Kidney (tissue), 14 donors: ENCODE measurements around the gene NT5C. TPM values are rescaled to one million over a fixed set of nuclear protein-coding genes. Genes with fewer than 3 reads are reported as not detected.
"Not testable (repeated sequence)": the region's sequence is repeated elsewhere in the genome, so short reads cannot be mapped to it uniquely, and the experiment has no call there.

Experiments
- DNase-seq, 5 donors: peaks; one replicate each; pipeline ENCODE4 v3.0.0-alpha.2; 2013 to 2020
- FAIRE-seq: peaks from 2 replicates; lab custom pipeline; 2012; peaks lifted over from hg19 to GRCh38; lab: Jason Lieb, UNC
- H3K27ac ChIP-seq, 2 donors: one replicate each; pipeline ENCODE4 v1.7.0; 2013; ENCODE audit warnings: low read depth in 2 of 2, low read length in 2 of 2, inconsistent platforms in 1 of 2
- H3K27me3 ChIP-seq: one replicate; pipeline ENCODE4 v1.7.1; 2013; ENCODE audit warnings: low read length, inconsistent platforms; ENCODE audit not compliant: control insufficient read depth, insufficient read depth
- H3K36me3 ChIP-seq, 3 donors: one replicate each; pipeline versions ENCODE4 v1.7.0 to v1.7.1; 2013; ENCODE audit warnings: low read length in 3 of 3, control low read depth in 1 of 3, inconsistent platforms in 1 of 3; ENCODE audit not compliant: insufficient read depth in 3 of 3, control insufficient read depth in 2 of 3
- H3K4me1 ChIP-seq, 3 donors: one replicate each; pipeline versions ENCODE4 v1.7.0 to v1.7.1; 2013; ENCODE audit warnings: low read length in 3 of 3, inconsistent platforms in 1 of 3, low read depth in 1 of 3; ENCODE audit not compliant: control insufficient read depth in 2 of 3, insufficient read depth in 2 of 3
- H3K4me3 ChIP-seq, 3 donors: one replicate each; pipeline versions ENCODE4 v1.7.0 to v1.8.1; 2013; ENCODE audit warnings: low read length in 3 of 3, control low read depth in 1 of 3, inconsistent platforms in 1 of 3
- H3K9ac ChIP-seq, 3 donors: one replicate each; pipeline versions ENCODE4 v1.7.0 to v1.7.1; 2013; ENCODE audit warnings: low read length in 3 of 3, control low read depth in 1 of 3, inconsistent platforms in 1 of 3
- H3K9me3 ChIP-seq, 3 donors: one replicate each; pipeline versions ENCODE4 v1.7.0 to v1.7.1; 2013; ENCODE audit warnings: low read length in 3 of 3, control low read depth in 1 of 3, inconsistent platforms in 1 of 3; ENCODE audit not compliant: control insufficient read depth in 2 of 3, insufficient read depth in 1 of 3
- CTCF ChIP-seq: IDR thresholded peaks from 3 replicates; pipeline ENCODE4 v1.5.1; 2012; ENCODE audit warnings: mild to moderate bottlenecking, moderate library complexity, borderline replicate concordance; ENCODE audit not compliant: insufficient read depth; ENCODE audit errors: extremely low read depth
- intact Hi-C: fragments of 100-400 bp; cut with DNase I; formaldehyde crosslinking; loops from one replicate; pipeline ENCODE4 v1.11.1; 2022
- polyA plus RNA-seq: library from polyadenylated mRNA; stranded (reverse); fragments of 350-450 nt; fragmentation: Illumina TruSeq; extraction: RNeasy Lipid Tissue Mini Kit (QIAGEN cat#74804); gene quantifications from one replicate; pipeline ENCODE4 v1.2.3, GENCODE V29; 2014; ENCODE audit warnings: low read depth, low replicate concordance; ENCODE audit not compliant: insufficient read depth
- total RNA-seq: library from RNA; stranded (reverse); fragmentation: NEBNext Ultra II Directional; extraction: Animal tissue kit (Norgen Biotek cat#: 25700); gene quantifications from one replicate; pipeline ENCODE4 v1.2.1, GENCODE V29; 2021
- donor health status: control.
- donor health status: control.
- donor health status: control.
- donor health status: control.
- donor health status: control.
- donor health status: DM: yes; HTN: yes; CAD: no.
- donor health status: Normal renal cell carcinoma (clear cell type).

Gene NT5C
- total and polyA plus RNA-seq, 2 donors from 2014 or later: 59.4 to 74.9 TPM

- Histone ChIP-seq H3K4me3 (no peak overlapping the region), H3K27me3 (no peaks in the 10 kb centered on the region), H3K9me3 (no peaks in the 10 kb centered on the region), H3K36me3 (peaks cover 0 to 2% (median 0%) of the 10 kb centered on the region in 3 donors), H3K9ac (no peak overlapping the region), H3K4me1 (no peaks in the 10 kb centered on the region), H3K27ac (no peak overlapping the region)
- TF ChIP-seq CTCF: no peak
- FAIRE-seq (no peak), DNase-seq (no peak)
- intact Hi-C loops: no loop called here
Observed at GRCh38 chr17:75135946-75136345, 4.4 kb upstream of the NT5C start.

- no peak overlapping the region for H3K4me3 ChIP-seq
Observed at GRCh38 chr17:75135452-75135851, 3.9 kb upstream of the NT5C start.

GRCh38 chr17:75133607-75134347 is 2.2 kb upstream of the NT5C start:
- H3K27me3 ChIP-seq, H3K4me1 ChIP-seq, intact Hi-C loops, H3K4me3 ChIP-seq, FAIRE-seq, H3K9ac ChIP-seq, H3K27ac ChIP-seq, H3K9me3 ChIP-seq, H3K36me3 ChIP-seq: not testable (repeated sequence)
- peak in 1 of 5 donors; percentile 26 for DNase-seq

More at GRCh38 chr17:75135452-75135851, 3.9 kb upstream of the NT5C start:
- FAIRE-seq: no peak
- Histone ChIP-seq H3K36me3 (peaks cover 0 to 1% (median 0%) of the 10 kb centered on the region in 3 donors), H3K9me3 (no peaks in the 10 kb centered on the region), H3K4me1 (no peaks in the 10 kb centered on the region), H3K27ac (no peak overlapping the region), H3K27me3 (no peaks in the 10 kb centered on the region), H3K9ac (no peak overlapping the region)
- intact Hi-C loops: no loop called here
- no peak for DNase-seq
- no peak for TF ChIP-seq CTCF

- no peak for TF ChIP-seq CTCF
- no peak for FAIRE-seq
- Histone ChIP-seq H3K36me3 (peaks cover 0 to 3% (median 3%) of the 10 kb centered on the region in 3 donors), H3K9me3 (no peaks in the 10 kb centered on the region), H3K27me3 (no peaks in the 10 kb centered on the region), H3K9ac (no peak overlapping the region), H3K4me3 (no peak overlapping the region), H3K27ac (no peak overlapping the region), H3K4me1 (no peaks in the 10 kb centered on the region)
- peak in 1 of 5 donors; percentile 38 for DNase-seq
- intact Hi-C loops: no loop called here
Observed at GRCh38 chr17:75133001-75133400, 1.5 kb upstream of the NT5C start.

- H3K27me3 ChIP-seq, intact Hi-C loops, H3K9me3 ChIP-seq, H3K36me3 ChIP-seq, FAIRE-seq, H3K4me1 ChIP-seq: not testable (repeated sequence)
- peak overlapping the region; percentile 63 to 89 (median 64) for H3K9ac ChIP-seq
- H3K27ac ChIP-seq: peak overlapping the region; percentile 67 to 78
- H3K4me3 ChIP-seq: peak overlapping the region; percentile 64 to 77 (median 72)
- peak in 2 of 5 donors; percentile 19 to 38 for DNase-seq
Observed at GRCh38 chr17:75132018-75133000, 767 bp upstream of the NT5C start.
